GM21529 (cell line): Measurements from ENCODE around the gene RNU1-3.
"Not testable (repeated sequence)": the region's sequence is repeated elsewhere in the genome, so short reads cannot be mapped to it uniquely, and the experiment has no call there.

Experiments
- ATAC-seq: cut with Tn5 transposase; IDR thresholded peaks from one replicate; pipeline ENCODE4 v1.9.1; 2021; ENCODE audit not compliant: unreplicated experiment

RNU1-3 gene

DNA sequence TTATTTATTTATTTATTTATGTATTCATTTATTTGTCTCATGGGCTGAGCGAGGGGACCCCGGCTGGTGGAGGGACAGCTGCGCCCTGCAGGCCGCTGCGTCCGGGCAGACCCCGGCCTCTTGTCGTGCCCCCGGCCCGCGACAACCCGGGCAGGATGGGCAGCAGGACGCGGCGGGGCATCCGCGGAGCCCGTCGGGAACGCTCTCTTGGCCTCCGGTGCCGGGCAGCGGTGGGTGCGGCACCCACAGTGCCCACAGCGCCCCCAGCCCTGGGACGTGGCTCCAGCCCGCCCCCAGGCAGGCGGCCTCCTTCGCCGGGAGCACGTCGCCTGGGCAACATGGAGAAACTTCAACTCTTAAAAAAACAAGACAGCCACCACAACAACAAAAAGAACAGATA, 8.5 kb downstream of the RNU1-3 start:
- ATAC-seq, result not testable (repeated sequence)

DNA sequence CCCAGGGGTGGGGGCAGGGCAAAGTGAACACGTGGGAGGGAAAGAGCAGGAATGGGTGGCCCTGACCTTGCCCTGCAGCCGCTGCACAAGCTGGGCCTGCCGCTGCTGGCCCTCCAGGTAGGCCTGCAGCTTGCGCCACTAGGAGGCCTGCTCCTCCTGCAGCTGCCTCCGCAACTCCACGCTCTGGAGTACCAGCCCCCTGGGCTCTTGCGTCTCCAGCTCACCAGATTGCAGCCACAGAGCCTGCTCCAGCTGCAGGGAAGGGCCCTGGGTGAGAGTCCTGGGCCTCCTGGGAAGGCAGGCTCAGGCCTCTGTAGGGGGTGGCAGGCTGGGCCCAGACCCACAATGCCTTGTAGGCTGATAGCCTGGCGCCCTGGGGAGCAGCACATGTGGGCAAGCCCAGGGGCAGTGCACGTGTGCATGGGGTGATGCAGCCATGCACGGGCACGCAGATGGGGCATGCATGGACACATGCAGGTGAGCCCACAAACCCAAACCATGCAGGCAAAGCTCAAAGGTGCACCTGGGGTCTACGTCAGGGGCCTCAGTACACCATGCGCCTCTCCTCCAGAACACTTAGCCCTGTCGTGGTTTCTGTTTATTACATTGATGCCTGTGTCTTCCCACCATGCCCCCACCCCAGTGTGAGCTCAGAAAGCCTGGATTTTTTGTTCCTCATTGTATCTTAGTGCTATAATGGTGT, 9.6 kb downstream of the RNU1-3 start:
- ATAC-seq, result not testable (repeated sequence)

DNA sequence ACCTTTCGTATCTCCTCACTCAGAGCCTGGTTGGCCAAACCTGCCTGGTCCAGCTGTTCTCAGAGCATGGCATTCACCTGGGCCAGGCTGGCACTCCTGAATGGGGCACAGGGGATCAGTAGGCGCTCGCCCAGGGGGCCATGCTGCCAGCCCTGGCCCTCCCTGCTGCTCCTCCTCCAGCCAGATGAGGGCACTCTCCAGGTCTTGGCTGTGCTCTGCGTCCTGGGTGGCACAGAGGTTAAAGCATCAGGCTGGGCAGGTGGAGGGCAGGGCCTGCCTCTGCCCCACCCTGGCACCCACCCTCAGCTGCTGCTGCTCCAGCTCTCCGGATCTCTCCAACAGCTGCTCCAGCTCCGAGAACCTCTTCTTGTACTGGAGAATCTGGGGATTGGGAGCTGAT, 10.2 kb downstream of the RNU1-3 start:
- ATAC-seq, result not testable (repeated sequence)

DNA sequence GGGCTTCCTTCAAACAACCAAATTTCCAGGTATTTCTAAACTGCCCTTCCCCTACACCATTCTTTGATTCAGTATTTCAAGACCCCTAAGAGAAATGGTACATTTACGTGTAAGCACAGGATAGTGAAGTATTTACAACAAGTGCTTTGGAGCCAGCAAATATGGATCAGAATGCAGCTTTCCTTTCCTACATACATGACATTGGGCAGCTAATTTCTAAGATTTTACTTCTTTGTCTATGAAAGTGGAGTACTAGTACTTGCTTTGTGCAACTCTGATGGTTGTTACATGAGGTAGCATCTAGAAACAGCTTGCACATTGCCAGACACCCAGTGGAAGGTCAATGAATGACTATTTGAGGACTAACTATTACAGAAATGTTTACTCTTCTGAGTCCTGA, 15.2 kb downstream of the RNU1-3 start:
- ATAC-seq, result not testable (repeated sequence)

DNA sequence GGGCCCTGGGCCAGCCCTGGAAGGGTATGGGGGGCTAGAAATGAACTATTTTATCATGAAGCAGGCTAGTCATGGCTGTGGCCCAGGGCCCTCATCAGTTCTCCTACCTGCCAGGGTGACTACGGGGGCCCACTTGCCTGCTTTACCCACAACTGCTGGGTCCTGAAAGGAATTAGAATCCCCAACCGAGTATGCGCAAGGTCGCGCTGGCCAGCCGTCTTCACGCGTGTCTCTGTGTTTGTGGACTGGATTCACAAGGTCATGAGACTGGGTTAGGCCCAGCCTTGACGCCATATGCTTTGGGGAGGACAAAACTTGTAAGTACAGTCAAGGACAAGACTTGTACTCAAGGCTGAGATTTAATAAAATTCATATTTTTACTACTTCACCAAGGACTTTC, 16.8 kb downstream of the RNU1-3 start:
- ATAC-seq, result not testable (repeated sequence)

DNA sequence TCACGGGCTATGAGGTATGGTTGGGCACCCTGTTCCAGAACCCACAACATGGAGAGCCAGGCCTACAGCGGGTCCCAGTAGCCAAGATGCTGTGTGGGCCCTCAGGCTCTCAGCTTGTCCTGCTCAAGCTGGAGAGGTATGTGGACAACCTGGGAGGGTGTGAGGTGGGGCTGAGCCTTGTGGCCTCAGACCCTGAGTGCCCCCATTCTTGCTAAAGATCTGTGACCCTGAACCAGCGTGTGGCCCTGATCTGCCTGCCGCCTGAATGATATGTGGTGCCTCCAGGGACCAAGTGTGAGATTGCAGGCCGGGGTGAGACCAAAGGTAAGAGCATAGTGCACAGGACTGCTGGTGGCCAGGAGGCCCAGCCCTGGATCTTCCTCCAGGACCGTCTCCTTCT, 17.4 kb downstream of the RNU1-3 start:
- not testable (repeated sequence) for ATAC-seq

DNA sequence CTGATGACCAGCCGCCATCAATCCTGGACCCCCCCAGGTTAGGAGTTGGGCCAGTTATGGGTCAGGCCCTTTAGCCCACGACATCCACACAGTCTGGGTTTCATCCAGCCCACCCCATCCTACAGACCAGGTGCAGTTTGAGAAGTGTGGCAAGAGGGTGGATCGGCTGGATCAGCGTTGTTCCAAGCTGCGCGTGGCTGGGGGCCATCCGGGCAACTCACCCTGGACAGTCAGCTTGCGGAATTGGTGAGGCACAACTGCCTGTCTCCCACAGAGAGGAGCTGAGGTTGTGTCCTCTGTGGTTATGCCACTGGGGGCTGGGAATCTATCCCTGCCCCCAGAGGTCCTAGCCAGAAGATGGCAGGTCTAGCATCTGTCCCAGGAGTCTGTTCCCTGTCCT, 18.0 kb downstream of the RNU1-3 start:
- not testable (repeated sequence) for ATAC-seq

DNA sequence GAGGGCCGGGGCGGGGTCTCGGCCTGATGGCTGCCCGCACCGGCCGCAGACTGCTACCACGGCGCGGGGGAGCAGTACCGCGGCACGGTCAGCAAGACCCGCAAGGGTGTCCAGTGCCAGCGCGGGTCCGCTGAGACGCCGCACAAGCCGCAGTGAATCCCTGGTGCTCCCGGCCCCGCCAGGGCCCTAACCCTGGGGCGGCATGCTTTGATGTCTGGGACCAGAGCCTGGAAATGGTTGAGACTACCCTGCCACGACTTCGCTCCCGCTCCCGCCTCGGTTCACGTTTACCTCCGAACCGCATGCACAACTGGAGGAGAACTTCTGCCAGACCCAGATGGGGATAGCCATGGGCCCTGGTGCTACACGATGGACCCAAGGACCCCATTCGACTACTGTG, 18.5 kb downstream of the RNU1-3 start:
- not testable (repeated sequence) for ATAC-seq

DNA sequence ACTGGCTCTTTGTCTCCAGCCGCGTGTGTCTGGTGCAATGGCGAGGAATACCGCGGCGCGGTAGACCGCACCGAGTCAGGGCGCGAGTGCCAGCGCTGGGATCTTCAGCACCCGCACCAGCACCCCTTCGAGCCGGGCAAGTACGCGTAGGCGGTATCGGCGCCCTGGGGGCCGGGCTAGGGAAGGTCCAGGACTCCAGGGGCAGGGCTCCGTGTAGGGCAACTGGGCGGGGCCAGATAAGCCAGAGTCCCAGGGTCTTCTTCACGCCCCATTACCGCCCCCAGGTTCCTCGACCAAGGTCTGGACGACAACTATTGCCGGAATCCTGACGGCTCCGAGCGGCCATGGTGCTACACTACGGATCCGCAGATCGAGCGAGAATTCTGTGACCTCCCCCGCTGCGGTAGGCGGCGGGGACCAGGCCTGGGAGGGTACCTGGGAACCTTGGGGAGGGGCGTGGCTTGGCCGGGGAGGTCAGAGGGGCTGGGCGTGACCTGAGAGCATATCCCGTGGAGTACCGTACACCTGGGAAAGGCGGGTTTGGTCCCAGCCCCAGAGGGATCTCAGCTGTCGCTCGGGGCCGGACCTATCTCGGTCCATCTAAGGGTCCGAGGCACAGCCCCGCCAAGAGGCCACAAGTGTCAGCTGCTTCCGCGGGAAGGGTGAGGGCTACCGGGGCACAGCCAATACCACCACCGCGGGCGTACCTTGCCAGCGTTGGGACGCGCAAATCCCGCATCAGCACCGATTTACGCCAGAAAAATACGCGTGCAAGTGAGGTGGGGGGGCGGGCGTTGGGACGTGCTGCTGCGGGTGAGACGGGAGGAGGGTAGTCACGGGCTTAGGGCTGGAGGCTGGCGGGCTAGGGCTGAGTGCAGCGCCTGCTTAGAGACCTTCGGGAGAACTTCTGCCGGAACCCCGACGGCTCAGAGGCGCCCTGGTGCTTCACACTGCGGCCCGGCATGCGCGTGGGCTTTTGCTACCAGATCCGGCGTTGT, 19.3 kb downstream of the RNU1-3 start:
- ATAC-seq, result not testable (repeated sequence)

DNA sequence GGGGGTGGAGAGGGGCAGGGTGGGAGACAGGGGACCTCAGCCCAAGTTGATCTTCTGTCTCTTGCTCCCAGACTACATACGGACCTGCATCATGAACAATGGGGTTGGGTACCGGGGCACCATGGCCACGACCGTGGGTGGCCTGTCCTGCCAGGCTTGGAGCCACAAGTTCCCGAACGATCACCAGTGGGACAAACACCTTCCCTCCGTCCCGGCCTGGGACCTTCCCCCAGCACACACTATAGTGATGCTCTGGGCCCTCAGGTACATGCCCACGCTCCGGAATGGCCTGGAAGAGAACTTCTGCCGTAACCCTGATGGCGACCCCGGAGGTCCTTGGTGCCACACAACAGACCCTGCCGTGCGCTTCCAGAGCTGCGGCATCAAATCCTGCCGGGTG, 20.0 kb downstream of the RNU1-3 start:
- not testable (repeated sequence) for ATAC-seq

DNA sequence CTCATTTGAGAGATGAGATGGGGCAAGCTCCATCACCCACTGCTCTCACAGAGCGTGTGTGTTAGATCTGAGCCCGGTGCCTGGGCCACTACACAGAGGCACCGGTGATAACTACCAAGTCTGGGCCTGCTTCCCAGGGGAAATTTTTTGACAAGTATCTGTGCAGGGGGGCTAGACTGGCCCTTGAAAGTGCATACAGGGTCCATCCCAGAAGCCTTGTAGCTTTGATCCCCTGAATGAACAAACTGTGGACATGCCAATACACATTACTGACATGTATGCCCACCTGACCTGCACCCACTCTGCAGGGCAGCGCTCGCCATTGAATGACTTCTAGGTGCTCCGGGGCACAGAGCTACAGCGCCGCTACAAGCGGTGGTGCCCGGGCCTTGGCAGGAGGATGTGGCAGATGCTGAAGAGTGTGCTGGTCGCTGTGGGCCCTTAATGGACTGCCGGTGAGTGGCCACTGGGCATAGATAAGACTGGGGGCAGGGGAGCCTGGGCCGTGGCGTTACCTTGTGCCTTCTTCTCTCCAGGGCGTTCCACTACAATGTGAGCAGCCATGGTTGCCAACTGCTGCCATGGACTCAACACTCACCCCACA, 20.6 kb downstream of the RNU1-3 start:
- not testable (repeated sequence) for ATAC-seq

DNA sequence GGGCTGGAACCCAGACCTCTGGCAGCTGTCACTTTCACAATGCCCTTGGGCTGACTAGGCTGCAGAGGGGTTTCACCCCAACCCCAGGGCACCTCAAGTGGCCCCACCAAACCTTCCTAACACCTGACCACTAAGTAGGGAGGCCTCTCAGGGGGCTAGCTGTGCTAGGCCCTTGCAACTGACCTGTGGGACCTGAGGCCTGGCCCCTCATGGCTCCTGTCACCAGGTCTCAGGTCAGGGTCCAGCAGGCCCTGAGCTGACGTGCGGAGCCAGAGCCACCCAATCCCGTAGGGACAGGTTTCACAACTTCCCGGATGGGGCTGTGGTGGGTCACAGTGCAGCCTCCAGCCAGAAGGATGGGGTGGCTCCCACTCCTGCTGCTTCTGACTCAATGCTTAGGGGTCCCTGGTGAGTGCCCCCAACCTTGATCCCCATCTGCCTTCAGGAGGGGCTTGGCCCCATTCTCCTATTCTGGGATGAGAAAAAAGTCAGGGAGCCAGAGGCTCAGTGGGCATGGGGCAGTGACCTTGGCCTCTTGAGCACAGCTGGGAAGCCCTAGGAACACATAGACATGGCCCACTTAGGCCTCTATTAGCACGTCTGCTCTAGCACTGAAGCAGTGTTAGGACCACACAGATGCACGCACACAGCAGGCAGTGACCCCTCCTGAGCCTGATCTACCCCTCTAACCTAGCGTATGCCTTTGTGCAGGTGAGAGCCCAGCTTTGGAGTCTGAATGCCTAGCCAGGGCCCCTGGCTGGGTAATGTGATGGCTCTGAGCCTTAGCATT, 21.3 kb downstream of the RNU1-3 start:
- peak; percentile 6 for ATAC-seq

DNA sequence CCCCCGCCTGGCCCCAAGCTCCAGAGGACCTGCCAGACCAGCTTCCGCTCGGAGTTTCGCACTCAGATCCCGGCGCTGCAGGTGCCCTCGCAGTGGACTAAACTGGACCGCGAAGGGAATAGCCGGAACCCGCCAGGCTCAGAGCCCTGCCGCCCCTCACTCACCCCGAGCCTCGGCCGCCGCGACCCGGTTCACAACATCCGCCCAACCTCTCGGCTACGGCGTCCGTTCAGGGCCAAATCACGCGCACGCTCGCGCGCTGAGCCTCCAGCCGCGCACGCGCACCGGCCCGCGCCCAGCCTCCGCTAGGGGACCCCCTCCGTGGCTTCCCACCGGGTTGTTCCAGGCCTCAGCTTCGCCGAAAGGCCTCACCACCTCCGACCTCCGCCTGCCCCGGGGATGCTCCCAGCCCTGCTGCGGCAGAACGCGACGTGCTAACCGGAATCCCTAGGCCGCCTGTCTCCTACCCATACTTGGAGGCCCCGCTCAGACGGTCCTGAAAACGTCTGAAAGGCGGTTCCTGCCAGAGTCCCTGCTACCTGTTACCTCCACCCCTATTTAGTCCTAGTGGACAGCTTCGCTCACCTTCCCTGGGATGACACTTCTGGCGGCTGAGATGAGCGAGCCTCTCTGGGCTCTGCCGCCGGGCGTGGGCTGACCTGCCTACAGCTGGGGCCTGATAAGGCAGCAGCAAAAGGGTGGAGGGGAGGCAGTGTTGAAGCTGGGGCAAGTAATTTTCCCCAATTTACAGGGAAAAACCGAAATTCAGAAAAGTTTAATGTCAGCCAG, 22.1 kb downstream of the RNU1-3 start:
- ATAC-seq, result peak; percentile 75

DNA sequence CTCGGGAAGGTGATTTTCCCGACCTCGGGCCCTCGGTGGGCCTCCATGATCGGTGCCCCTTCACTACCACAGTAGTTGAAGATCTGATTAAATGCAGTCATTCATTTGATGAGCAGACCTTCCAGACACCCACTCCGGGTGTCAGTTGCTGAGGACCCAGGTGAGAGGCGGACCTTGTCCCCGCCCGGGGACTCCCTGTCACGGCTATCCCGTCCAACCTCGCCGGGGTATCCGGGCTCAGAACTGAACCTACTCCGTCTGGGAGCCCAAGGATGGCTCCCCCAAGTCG, 22.6 kb downstream of the RNU1-3 start:
- ATAC-seq, result no peak

DNA sequence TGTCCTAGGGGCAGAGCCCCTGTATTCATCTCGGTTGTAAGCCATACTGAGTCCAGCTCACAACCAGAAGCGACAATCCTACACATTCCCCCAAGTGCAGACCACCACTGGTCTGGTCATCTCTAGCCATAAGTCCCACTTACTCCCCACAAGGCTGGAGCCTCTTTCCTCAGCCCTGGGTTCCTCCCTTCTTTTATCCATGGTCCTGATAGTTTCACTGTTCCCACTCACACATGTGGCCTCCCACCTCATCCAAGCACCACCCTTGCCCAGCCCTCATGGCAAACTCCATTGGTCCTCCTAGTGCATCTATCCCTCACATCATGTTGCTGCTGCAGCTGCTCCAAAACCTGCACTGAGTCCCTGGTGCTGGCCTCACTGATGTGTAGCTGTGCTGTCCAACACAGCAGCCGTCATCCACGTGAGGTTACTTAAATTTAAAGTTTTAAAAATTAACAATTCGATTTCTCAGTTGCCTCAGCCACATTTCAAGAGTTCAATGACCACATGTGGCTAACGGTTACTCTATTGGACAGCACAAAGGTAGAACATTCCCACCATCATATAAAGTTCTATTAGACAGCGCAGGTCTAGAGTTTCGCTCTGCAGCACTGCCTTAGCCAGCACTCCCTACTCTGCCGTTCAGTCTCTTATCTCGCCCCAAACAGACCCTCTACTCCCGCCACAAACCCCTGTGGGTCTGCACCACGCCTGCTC, 23.1 kb downstream of the RNU1-3 start:
- ATAC-seq, result peak; percentile 2

DNA sequence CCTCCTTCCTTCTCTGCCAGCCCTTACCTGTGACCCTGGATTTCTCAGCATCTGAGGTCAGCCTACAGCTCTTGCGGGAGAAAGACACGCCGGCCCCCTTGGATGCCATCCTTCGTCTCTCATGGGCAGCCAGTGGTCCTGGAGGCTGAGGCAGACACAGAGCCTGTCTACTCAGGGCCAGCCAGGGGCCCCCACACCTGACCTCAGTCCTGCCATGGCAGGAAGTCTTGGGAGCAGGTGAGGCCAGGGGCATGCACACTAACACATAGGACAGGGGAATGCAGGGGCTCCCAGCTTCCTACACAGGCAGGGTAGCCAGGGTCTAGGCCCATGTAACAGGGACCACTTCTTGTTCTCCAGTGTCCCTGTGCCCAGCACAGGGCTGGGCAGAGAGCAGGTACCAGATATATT, 23.7 kb downstream of the RNU1-3 start:
- ATAC-seq, result not testable (repeated sequence)

DNA sequence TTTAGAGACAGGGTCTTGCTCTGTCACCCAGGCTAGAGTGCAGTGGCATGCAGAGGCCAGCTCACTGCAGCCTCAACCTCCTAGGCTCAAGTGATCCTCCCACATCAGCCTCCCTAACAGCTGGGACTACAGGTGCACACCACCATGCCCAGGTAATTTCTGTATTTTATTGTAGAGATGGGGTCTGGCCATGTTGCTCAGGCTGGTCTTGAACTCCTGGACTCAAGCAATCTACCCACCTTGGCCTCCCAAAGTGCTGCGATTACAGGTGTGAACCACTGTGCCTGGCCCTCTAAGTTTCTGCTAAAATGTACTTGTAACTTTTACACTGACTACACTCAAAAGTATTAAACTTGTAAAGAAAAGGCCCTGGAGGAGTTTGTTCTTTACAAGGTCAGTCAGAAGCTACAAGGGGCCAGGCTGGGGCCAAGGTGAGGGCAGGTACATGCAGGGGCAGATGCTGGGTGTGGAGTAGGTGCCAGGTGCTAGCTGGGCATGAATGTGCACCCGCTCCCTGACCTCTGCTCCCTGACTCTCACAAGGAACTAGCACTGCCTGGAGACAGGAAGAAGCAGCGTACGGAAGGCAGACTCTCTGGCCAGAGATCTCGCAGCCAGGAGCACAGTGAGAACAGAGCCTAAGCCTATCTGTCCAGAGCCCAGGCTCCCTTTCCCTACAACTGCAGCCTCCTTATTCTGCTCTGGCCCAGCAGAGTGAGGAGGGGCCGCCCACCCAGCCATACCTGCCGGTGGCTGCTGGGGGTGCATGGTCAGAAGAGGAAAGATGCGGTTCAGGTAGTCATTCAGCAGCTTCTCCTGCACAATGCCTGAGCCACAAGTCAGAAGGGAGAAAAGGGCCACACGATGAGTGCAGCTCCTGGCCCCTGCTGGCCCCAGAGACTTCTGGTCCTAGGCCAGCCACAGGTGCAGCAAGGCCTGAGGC, 24.5 kb downstream of the RNU1-3 start:
- not testable (repeated sequence) for ATAC-seq
